Astrocyte of the hippocampus (primary cell): ENCODE results near the gene RGCC.

Experiments
- DNase-seq: peaks from one replicate; pipeline ENCODE4 v3.0.0; 2011; ENCODE audit warnings: low read depth, low spot score

RGCC gene

GRCh38 chr13:41515491-41516139, 58.3 kb downstream of the RGCC start:
- no peak for DNase-seq

GRCh38 chr13:41516166-41516565, 58.8 kb downstream of the RGCC start:
- DNase-seq: no peak

GRCh38 chr13:41516760-41517159, 59.4 kb downstream of the RGCC start:
- no peak for DNase-seq

GRCh38 chr13:41520016-41520659, 62.8 kb downstream of the RGCC start:
- no peak for DNase-seq
